Hepatocyte (in vitro differentiated cells): ENCODE measurements around the gene GAS5.

Experiments used
- CTCF ChIP-seq: fragments of 200-600 bp; sonication (generic); IDR thresholded peaks from 2 replicates; pipeline ENCODE4 v1.5.1; 2016; ENCODE audit warnings: antibody characterized with exemption, mild to moderate bottlenecking; ENCODE audit not compliant: poor library complexity
- EZH2 ChIP-seq: fragments of 200-600 bp; sonication (generic); IDR thresholded peaks from 2 replicates; pipeline ENCODE4 v1.6.1; 2016; ENCODE audit warnings: antibody characterized with exemption, mild to moderate bottlenecking, borderline replicate concordance
- EZH2phosphoT487 ChIP-seq: fragments of 200-600 bp; sonication (generic); IDR thresholded peaks from one replicate; pipeline ENCODE4 v1.6.1; 2018; ENCODE audit warnings: antibody characterized with exemption, mild to moderate bottlenecking, low read depth, moderate library complexity; ENCODE audit not compliant: unreplicated experiment, severe bottlenecking

GRCh38 chr1:173866413-173867115 is 1.2 kb downstream of the GAS5 start:
- TF ChIP-seq CTCF (no peak), EZH2 (no peak), EZH2phosphoT487 (no peak)
